HG02623 (cell line): Measurements from ENCODE around the gene TSPEAR.
"Not testable (repeated sequence)": the region's sequence is repeated elsewhere in the genome, so short reads cannot be mapped to it uniquely, and the experiment has no call there.

ENCODE experiments used
- ATAC-seq: cut with Tn5 transposase; IDR thresholded peaks from one replicate; pipeline ENCODE4 v1.9.1; 2021; ENCODE audit warnings: moderate library complexity; ENCODE audit not compliant: unreplicated experiment

The TSPEAR gene

DNA sequence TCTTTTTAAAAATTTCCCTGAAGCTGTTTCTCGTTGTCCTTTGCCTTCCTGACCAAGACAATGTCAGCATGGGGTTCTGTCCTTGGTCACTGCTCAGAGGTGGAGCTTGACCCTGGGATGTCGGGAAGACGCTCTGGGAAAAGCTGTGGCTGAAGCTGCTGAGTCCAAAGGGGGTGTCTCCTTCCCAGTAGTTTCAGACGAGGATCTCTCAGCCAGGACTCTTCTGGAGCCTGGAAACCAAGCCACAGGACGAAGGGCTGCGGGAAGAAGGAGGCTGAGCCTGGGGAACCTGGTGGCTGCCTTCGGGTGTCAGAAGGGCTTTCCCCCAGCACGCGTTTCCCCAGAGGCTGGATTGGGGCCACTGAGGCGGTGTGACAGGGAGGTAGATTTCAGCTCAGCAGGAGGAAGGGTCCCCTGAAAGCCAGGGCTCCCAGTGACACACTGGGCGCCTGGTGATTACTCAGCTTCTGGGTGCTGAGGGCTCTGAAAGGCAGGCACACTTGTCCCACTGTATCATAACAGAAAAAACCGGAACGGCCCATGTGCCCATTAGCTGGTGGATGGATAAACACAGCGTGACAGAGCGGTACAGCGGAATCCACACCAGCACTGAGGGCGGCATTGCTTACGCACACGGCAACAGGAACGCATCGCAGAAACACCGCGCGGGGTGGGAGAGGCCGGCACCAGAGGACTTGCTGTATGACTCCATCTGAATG lies 24.4 kb downstream of the TSPEAR start:
- no peak for ATAC-seq

DNA sequence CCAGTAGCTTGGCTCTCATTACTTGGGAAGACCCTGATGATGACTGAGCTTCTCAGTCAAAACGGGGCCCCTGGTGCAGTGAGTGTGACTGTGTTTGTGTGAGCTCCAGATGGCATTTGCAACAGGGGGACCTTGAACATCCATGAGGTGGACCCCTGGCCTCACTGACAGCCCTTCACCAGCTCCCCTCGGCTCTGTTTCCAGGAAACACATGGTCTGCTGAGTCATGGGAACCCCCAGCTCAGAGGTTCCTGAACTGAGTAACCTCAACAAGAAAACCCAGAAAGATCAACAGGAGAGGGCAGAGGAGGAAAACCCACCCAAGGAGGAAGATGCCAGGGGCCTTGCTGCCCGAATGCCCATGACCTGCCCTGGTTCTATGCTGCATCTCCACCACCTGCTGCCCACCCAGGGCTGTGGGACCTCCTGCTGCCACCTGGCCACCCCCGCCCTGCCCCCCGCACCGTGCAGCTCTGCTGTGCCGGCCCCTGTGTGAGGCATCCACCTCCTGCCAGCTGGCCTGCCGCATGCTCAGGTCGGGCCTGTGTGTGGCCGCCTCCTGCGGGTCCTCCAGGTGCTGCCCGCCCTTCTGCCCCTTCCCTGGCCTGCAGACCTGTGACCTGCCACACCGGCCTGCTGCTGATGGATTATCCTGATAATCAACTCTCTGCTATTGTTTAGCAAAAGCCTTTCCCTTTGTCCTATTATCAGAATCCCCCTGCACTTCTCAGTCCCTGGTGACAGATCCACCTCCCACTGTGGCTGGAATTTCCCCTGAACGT lies 25.2 kb downstream of the TSPEAR start:
- ATAC-seq, result no peak

DNA sequence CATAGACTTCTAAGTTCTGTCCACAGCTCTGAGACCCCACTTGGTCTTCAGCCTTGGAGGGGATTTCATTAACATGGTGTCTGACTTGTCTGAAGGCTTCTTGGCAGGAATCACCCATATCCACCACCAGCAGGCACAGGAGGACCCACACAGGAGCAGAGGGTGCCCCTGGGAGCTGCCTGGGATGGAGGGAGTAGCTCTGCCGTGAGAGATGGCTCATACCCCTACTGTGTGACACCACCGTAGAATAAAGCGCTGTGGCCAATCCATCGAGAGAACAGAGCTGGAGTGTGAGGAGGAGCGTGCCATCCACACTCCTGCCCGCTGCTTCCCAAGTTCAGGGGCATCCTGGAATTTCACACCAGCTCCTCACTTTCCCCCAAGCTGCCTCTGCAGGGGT lies 26.3 kb downstream of the TSPEAR start:
- not testable (repeated sequence) for ATAC-seq

DNA sequence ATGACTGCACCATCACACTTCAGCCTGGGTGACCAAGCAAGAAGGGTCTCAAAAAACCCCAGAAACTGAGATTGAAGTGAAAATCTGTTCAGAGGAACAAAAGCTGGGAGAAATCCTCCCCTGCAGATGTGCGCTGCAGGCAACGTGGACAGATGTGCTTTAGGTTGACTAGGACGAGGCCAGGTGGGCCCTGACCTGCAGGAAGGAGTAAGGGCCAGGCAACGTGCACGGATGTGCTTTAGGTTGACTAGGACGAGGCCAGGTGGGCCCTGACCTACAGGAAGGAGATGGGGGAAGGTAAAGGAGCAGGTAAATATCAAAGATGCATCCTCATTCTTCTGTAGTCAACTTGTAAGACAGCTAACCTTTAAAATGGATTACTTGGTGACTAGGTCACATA lies 26.9 kb downstream of the TSPEAR start:
- no peak for ATAC-seq

DNA sequence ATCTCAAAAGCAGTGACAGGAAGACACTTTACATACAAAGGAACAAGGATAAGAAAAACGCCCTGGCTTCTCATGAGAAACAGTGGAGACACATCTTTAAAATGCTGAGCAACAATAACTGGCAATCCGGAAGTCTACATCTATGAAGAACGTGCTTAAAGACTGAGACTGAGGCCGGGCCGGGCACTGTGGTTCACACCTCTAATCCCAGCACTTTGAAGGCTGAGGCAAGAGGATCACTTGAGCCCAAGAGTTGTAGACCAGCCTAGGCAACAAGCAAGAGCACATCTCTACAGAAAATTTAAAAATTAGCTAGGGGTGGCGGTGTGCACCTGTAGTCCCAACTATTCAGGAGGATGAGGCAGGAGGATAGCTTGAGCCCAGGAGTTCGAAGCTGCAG lies 27.3 kb downstream of the TSPEAR start:
- ATAC-seq, result no peak

DNA sequence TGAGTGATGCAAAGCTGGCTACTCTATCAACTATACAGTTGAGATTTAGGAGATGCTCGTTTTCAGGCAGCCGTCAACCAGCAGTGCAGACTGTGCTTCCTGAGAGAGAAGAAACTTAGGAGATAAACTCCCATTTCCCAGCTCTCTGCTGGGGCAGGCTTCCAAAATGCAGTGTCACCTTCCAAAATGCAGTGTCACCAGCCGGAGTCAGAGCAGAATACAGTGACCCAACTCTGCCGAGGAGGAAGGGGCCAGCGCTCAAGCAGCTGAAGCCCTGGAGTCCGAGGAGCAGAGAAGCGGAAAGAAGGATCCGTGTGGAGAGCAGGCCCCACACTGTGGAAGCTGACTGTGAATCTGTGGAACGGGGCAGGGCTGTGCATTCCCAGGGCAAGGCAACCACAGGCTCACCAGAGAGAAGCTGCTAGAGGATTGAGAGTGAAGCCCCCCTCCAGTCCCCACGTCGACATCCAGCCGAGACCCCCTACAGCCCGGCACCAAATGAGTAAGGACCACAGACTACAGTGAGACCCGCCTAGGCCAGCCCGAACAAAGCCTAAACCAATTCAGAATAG lies 28.7 kb downstream of the TSPEAR start:
- no peak for ATAC-seq

DNA sequence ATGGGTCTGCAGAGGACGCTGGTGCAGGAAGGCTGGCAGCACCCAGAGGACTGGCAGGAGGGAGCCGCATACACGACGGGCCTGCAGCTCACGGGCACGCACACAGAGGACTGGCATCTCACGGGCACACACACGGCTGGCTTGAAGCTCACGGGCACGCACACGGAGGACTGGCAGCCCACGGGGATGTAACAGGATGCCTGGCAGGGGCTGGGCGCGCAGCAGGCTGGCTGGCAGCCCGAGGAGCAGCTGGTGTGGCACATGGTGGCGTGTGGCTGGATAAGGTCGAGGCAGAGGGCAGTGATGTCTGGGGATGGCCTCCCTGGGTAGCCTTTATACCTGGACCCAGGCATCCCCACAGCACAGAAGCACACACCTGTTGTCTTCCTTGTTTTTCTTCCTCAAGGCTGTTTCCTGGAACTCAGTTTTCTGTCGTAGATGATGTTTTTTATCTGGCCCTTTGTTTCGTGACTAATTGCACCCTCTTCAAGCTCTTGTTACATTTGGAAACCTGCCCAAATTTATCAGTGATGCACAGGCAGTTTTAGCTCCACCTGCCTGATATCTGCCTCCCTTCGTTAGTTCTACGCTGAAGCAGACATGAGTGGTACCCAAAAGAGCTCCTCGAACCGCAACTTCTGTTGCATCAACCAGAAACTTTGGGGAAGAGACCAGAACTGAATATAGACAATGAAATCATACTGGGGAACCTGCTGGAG lies 29.4 kb downstream of the TSPEAR start, which contains the start of gene KRTAP12-1:
TSS of gene KRTAP12-1 (minus strand) at position 303 of the 719 bp plus-strand sequence. CDS start at position 263, 40 bp downstream.
- ATAC-seq, result no peak

DNA sequence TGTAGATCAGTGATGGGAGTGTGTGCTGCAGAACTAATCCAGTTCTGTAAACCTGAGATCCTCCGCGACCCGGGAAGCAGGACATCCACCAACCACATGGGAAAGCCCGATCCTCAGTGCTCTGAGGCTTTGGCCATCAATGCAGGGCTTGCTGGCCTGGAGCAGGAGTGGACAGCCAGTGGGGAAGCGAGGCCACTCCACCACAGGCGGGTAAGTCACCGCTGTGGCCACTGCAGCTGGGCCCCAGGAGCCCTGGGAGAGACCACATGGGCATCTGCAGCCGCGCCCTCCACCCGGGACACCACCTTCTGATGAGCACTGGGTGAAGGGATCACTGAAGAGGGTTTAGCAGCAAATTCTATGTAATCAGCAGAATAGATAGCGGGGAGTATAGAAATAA lies 30.2 kb downstream of the TSPEAR start:
- ATAC-seq, result no peak

DNA sequence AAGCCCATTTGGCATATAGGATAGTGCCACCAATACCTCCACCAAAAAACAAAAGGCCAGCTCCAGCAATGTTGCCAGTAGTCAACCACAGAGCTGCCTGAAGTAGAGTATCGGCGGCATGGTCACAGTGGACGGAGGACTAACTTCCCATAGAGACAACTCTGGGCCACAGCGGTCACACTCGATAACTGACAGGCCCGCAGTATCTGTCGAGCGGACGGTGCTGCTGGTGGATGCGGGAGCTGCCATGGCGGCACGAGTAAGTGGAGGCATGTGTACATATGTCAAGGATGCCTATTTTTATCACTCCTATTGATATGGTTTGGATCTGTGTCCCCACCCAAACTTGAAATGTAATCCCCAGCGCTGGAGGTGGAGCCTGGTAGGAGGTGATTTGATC lies 33.5 kb downstream of the TSPEAR start:
- ATAC-seq, result no peak

DNA sequence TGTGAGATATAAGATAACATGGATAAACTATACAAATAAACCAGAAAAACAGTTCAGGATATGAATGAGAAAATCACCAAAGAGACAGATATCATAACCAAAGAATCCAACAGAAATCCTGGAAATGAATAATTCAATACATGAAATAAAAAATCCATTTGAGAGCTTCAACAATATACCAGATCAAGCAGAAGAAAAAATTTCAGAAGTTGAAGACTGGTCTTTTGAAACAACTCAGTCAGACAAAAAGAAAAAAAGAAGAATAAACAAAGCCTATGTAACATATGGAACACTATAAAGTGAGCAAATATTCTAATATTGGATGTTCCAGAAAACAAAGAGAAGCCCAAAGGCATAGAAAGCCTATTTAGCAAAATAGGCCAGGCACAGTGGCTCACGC lies 39.5 kb downstream of the TSPEAR start:
- ATAC-seq, result no peak

DNA sequence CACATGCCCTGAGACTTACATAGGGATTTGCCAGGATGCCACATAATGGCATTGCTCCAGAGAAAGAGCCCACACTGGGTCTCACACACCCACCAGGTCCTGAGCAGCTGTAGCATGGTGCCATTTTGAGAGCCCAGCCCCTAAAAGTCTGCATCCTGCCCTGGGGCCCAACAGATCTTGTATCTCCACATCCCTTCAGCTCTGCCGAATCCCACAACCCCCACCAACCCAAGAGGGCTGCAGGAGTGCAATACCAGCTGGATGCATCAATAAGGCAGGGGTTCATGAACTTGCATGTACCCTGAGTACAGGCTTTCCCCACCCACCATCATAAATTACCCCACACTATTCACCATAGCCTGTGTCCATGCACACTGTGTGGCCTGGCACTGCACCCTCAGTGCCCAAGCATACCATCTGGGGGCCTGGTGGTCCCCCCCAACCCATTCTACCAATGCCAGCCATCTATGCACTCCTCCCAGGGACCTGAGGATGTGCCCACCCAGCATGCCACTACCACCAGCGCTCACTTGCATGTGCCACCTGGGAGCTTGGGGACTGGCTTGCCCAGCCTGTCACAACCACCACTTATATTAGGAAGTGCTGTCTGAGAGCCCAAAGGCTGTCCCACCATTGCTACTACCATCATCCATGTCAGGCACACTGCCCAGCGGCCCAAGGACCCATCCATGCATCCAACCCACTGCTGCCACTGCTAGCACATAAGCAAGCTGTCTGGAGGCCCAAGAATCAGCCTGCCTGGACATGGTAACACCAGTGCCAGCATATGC lies 40.5 kb downstream of the TSPEAR start:
- no peak for ATAC-seq

DNA sequence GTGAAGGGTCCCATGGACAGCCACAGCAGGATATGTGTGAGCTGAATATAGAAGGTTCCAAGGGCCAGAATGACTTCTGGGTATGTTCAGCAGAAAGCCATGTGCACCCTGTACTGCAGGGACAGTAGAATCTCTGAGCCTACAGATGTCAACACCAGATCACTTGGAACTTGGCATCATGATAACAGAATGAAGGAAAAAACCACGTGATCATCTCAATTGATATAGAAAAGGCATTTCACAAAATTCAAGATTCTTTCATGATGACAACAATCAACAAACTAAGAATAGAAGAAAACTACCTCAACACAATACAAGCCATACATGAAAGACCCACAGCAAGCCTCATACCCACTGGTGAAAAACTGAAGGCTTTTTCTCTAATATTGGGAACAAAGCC lies 43.8 kb downstream of the TSPEAR start:
- no peak for ATAC-seq

DNA sequence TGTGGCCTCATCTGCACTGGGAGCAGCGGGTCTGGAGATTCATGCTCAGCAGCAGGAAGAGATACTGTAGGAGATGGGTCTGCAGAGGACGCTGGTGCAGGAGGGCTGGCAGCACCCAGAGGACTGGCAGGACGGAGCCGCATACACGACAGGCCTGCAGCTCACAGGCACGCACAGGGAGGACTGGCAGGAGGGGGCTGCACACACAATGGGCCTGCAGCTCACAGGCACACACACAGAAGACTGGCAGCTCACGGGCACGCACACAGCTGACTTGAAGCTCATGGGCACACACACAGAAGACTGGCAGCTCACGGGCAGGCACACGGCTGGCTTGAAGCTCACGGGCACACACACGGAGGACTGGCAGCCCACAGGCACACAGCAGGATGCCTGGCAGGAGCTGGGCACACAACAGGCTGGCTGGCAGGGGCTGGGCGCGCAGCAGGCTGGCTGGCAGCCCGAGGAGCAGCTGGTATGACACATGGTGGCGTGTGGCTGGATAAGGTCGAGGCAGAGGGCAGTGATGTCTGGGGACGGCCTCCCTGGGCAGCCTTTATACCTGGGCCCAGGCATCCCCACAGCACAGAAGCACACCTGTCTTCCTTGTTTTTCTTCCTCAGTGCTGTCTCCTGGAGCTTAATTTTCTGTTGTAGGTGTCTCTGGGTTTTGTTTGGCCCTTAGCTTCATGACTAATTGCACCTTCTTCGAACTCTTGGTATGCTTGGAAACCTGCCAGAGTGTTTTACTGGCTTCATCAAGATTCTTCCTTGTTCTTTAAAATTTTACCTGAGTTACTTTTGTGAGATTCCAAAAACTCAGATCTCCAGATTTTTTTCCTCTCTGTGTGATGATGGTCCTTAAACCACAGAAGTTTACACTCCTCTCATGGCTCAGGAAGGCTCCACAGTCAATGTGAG lies 44.7 kb downstream of the TSPEAR start, which contains the start of gene KRTAP12-2:
TSS of gene KRTAP12-2 (minus strand) at position 527 of the 920 bp plus-strand sequence. CDS start at position 486, 41 bp downstream.
- ATAC-seq, result no peak

DNA sequence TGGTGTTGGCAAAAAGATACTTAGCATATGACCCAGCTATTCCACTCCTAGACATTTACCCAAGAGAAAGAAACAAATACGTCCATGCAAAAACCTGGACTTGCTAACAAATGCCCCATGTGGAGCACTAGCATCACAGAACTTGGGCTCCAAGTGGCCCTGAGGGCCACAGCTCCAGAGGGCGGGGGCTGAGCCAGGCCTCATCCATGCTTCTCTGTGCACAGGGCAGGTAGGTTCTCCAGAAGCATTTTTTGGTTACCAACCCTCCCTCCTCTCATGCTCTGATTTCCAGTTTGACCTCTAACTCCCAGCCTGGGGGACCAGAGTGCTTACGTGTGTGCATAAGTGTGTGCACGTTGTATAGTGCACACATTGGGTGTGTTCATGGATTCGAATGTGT lies 46.7 kb downstream of the TSPEAR start:
- ATAC-seq, result no peak

DNA sequence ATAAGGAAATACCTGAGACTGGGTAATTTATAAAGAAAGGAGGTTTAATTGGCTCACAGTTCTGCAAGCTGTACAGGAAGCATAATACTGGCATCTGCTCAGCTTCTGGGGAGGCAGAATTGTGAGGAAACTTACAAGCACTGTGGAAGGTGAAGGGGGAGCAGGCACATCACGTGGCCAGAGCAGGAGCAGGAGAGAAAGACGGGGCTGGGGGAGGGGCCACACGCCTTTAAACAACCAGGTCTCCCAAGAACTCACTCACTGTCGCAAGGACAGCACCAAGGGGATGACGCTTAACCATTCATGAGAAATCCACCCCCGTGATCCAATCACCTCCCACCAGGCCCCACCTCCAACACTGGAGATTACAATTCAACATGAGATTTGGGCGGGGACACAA lies 49.8 kb downstream of the TSPEAR start:
- ATAC-seq, result not testable (repeated sequence)

DNA sequence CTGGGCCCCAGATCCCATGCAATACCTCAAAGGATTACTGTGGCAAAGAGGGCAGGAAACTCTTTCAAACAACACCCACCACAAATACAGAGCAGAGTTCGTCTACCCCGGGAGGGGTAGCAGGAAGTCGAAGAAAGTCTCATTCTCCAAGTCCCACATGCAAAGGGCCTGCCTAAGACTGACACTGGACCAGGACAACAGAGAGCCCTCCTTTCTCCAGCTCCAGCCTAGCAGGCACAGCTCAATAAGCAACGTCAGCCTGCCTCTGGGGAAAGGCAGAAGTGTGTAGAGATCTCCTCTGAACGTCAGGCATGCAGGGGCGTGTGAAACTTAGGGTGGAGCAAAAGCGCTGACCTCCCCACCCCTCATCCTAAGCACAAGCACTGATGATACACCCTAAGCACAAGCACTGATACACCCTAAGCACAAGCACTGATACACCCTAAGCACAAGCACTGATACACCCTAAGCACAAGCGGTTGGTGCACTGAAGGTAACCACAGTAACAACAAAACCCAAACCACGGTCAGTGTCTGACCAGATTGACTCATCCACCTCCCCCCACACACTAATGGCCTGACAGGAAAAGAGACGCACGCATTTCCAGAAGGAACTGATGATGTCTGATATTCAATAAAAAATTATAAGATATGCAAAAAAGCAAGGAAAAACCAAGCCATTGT lies 52.3 kb downstream of the TSPEAR start:
- no peak for ATAC-seq

DNA sequence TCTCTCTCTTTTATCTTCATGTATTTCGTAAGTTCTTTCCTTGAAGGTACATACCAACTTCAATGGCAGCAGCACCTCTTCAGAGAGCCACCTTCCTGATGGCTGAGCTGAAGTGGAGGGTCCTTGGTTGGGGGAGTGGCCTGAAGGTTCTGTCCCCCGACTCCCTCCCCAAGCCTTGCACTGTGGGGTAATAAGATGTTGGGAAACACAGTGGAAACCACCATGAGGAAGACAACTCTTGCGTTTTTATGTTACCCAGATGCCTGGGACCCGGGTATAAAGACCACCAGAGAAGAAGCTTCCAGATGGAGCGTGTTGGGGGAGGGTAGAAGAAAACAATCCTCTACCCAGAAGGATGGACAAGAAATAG lies 52.8 kb downstream of the TSPEAR start:
- ATAC-seq, result no peak

DNA sequence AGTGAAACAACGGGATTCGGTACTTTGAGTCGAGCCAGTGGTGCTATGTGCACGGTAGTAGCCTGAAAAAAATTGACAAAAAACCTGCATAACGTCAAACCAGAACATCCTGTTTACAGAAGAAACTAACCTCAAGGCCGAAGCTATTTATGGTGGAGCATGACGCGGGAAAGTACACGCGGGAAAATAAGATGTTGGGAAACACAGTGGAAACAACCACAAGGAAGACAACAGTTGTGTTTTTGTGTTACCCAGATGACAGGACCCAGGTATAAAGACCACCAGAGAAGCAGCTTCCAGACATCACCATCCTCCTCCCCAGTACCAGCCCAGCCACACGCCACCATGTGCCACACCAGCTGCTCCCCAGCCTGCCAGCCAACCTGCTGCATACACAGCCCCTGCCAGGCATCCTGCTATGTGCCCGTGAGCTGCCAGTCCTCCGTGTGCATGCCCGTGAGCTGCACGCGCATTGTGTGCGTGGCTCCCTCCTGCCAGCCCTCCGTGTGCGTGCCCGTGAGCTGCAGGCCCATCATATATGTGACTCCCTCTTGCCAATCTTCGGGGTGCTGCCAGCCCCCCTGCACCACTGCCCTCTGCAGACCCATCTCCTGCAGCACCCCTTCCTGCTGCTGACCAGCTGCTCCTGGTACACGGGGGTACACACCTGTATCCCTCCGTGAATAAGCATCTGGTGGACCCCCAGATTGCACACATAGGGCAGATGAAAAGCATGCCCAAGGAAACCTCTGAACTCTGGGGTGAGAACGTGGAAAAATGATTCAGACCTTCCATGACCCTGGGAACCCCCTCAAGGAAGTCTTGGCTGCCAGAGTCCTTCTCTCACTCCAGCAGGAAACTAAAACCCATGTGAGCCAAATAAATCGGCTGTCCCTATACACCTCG lies 53.5 kb downstream of the TSPEAR start, which contains the start of gene KRTAP12-3:
TSS of gene KRTAP12-3 (plus strand) at position 298 of the 906 bp plus-strand sequence. CDS start at position 346, 48 bp downstream.
- no peak for ATAC-seq
